Vagina (tissue), 2 donors: ENCODE data around the gene NT5C3B.
"Not testable (repeated sequence)": the region's sequence is repeated elsewhere in the genome, so short reads cannot be mapped to it uniquely, and the experiment has no call there.

ENCODE experiments used
- POLR2A ChIP-seq, 2 donors: fragments of 450-650 bp; IDR thresholded peaks; one replicate each; pipeline ENCODE4 v1.6.1; 2017; ENCODE audit warnings: antibody characterized with exemption in 2 of 2, mild to moderate bottlenecking in 2 of 2, moderate library complexity in 2 of 2
- POLR2AphosphoS5 ChIP-seq, 2 donors: sonication (generic); formaldehyde crosslinking; IDR thresholded peaks; one replicate each; pipeline ENCODE4 v1.9.0; 2017; ENCODE audit warnings: antibody characterized with exemption in 2 of 2, mild to moderate bottlenecking in 2 of 2, low read depth in 1 of 2; ENCODE audit not compliant: insufficient read depth in 1 of 2
- TF ChIP-seq, protein P1 (sequence below), 3 experiments: fragments of 450-650 bp in 2 of 3; fragments of 200-600 bp in 1 of 3; sonication (generic) in 1 of 3; IDR thresholded peaks; one replicate each; pipeline ENCODE4 v1.5.1; 2017 to 2019; ENCODE audit warnings: antibody characterized with exemption in 3 of 3, mild to moderate bottlenecking in 2 of 3, moderate library complexity in 2 of 3

DNA sequence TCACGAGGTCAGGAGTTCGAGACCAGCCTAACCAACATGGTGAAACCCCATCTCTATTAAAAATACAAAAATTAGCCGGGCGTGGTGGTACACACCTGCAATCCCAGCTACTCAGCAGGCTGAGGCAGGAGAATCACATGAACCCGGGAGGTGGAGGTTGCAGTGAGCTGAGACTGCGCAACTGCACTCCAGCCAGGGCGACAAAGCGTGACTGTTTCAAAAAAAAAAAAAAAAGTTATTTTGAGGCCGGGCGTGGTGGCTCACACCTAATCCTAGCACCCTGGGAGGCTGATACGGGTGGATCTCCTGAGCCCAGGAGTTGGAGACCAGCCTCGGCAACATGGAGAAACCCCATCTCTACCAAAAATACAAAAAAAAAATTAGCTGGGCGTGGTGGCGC is 15.3 kb upstream of the NT5C3B start:
- TF ChIP-seq, protein P1, sequence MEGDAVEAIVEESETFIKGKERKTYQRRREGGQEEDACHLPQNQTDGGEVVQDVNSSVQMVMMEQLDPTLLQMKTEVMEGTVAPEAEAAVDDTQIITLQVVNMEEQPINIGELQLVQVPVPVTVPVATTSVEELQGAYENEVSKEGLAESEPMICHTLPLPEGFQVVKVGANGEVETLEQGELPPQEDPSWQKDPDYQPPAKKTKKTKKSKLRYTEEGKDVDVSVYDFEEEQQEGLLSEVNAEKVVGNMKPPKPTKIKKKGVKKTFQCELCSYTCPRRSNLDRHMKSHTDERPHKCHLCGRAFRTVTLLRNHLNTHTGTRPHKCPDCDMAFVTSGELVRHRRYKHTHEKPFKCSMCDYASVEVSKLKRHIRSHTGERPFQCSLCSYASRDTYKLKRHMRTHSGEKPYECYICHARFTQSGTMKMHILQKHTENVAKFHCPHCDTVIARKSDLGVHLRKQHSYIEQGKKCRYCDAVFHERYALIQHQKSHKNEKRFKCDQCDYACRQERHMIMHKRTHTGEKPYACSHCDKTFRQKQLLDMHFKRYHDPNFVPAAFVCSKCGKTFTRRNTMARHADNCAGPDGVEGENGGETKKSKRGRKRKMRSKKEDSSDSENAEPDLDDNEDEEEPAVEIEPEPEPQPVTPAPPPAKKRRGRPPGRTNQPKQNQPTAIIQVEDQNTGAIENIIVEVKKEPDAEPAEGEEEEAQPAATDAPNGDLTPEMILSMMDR (IDR thresholded peaks at IDR 0.05), result not testable (repeated sequence)
- not testable (repeated sequence) for TF ChIP-seq POLR2A (IDR thresholded peaks at IDR 0.05); POLR2AphosphoS5 (IDR thresholded peaks at IDR 0.05; ENCODE audit: insufficient read depth in 1 of 2, low read depth in 1 of 2)
